GM21381 (cell line): ENCODE results near the gene SHB.

Experiments
- ATAC-seq: cut with Tn5 transposase; IDR thresholded peaks from one replicate; pipeline ENCODE4 v1.9.1; 2021; ENCODE audit warnings: mild to moderate bottlenecking, moderate library complexity; ENCODE audit not compliant: unreplicated experiment

The SHB gene

GRCh38 chr9:37870799-37871176 lies 198.2 kb downstream of the SHB start:
- ATAC-seq: no peak

GRCh38 chr9:37870081-37870798 lies 198.8 kb downstream of the SHB start:
- no peak for ATAC-seq
